Activated naive CD8-positive, alpha-beta T cell treated with anti-CD3 and anti-CD28 coated beads, Interleukin-2, amount 10 ng/mL, durations not matched to agents 7 days and 5 days (primary cell): Measurements from ENCODE around the gene NAALAD2. TPM values are rescaled to one million over a fixed set of nuclear protein-coding genes. Genes with fewer than 3 reads are reported as not detected.
A peak's percentile ranks its signal among the peaks of the same experiment; 100 is the strongest.
"Not testable (repeated sequence)": the region's sequence is repeated elsewhere in the genome, so short reads cannot be mapped to it uniquely, and the experiment has no call there.

ENCODE experiments used
- ATAC-seq: fragments of 150-1000 bp; cut with Tn5 transposase; one replicate; pipeline ENCODE4 v1.10.0; 2021; ENCODE audit warnings: low read depth, moderate library complexity
- POLR2A ChIA-PET: fragments of 350-600 bp; sonication (Branson Sonifier 250); formaldehyde crosslinking; loops from one replicate; lab custom pipeline; 2021; ENCODE audit warnings: antibody characterized with exemption; lab: Charles Lee
- DNase-seq: peaks from one replicate; pipeline ENCODE4 v3.0.0; 2021
- H3K27ac Mint-ChIP-seq: one replicate; pipeline ENCODE4 v1.8.0; 2022; ENCODE audit warnings: mild to moderate bottlenecking, mixed read lengths
- H3K27me3 Mint-ChIP-seq: one replicate; pipeline ENCODE4 v1.8.0; 2022; ENCODE audit warnings: mild to moderate bottlenecking, moderate library complexity, mixed read lengths
- H3K36me3 Mint-ChIP-seq: one replicate; pipeline ENCODE4 v1.8.0; 2021; ENCODE audit warnings: mild to moderate bottlenecking, mixed read lengths
- H3K4me1 Mint-ChIP-seq: one replicate; pipeline ENCODE4 v1.8.0; 2021; ENCODE audit warnings: mixed read lengths
- H3K4me3 Mint-ChIP-seq: one replicate; pipeline ENCODE4 v1.8.0; 2022; ENCODE audit warnings: mild to moderate bottlenecking, moderate library complexity, mixed read lengths
- H3K9me3 Mint-ChIP-seq: one replicate; pipeline ENCODE4 v1.8.0; 2021; ENCODE audit warnings: mixed read lengths
- total RNA-seq, 2 experiments: library from RNA; stranded (reverse); gene quantifications; one replicate each; pipeline ENCODE4 v1.2.3, GENCODE V29; 2021

Gene NAALAD2
- total RNA-seq, 2 experiments from 2014 or later = not detected

DNA sequence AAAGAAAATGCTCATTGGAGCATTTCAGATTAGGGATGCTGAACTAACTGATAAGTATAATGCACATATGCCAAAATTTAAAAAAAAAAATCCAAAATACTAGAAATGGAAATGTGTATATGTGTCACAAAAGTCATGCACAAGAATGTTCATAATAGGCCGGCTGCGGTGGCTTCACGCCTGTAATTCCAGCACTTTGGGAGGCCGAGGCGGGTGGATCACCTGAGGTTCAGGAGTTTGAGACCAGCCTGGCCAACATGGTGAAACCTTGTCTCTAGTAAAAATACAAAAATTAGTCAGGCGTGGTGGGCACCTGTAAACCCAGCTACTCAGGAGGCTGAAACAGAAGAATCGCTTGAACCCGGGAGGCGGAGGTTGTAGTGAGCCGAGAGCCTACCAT lies 73.5 kb downstream of the NAALAD2 start:
- H3K4me3 Mint-ChIP-seq, H3K27me3 Mint-ChIP-seq, DNase-seq, ATAC-seq, POLR2A ChIA-PET, H3K9me3 Mint-ChIP-seq, H3K4me1 Mint-ChIP-seq, H3K27ac Mint-ChIP-seq: not testable (repeated sequence)
- H3K36me3 Mint-ChIP-seq = peaks cover 18% of the 10 kb centered on the region

DNA sequence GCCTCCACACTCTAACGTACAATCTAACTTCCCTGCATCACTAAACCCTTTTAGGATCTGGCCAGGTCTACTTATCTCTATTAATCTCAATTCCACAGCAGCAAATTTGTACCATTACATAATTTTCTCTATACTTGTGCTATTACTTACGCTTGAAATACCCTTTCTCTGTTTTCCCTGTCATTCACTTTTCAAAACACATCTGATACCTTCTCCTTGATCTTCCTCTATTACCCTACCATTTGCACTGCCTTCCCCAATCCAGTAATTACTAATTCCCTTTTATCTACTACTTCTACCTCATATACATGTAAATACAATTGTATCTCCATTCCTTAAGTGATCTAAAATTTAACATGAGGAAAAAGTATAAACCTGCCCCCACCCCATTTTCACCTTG lies 74.4 kb downstream of the NAALAD2 start:
- H3K27ac Mint-ChIP-seq = no peak overlapping the region
- H3K36me3 Mint-ChIP-seq = peaks cover 24% of the 10 kb centered on the region
- no peaks in the 10 kb centered on the region for H3K9me3 Mint-ChIP-seq
- no peak overlapping the region for H3K4me3 Mint-ChIP-seq
- no peaks in the 10 kb centered on the region for H3K27me3 Mint-ChIP-seq
- peaks cover 4% of the 10 kb centered on the region for H3K4me1 Mint-ChIP-seq
- DNase-seq (no peak), ATAC-seq (no peak)
- POLR2A ChIA-PET = no interaction called here

DNA sequence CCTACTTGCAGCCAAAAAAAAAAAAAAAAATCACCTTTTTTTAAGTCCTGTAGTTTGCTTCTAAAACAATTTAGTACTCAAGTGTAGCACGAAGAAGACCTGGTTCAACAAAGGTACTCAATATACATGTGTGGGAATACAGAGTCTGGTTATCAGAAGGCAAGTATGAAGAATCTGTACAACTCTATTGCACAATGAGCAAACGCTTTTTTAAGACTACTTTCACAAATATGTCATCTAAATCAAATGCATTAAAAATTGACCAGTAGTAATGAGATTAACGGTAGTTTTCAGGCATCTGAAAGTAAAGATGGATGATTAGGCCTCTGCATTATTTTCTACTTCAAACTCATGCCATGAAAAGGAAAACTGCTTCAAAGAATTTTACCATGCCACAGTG lies 78.9 kb downstream of the NAALAD2 start:
- Mint-ChIP-seq H3K9me3 (no peaks in the 10 kb centered on the region), H3K4me3 (no peak overlapping the region), H3K27ac (no peak overlapping the region), H3K36me3 (peaks cover 33% of the 10 kb centered on the region), H3K27me3 (no peaks in the 10 kb centered on the region), H3K4me1 (peaks cover 8% of the 10 kb centered on the region)
- POLR2A ChIA-PET = no interaction called here
- DNase-seq = no peak
- ATAC-seq = no peak

DNA sequence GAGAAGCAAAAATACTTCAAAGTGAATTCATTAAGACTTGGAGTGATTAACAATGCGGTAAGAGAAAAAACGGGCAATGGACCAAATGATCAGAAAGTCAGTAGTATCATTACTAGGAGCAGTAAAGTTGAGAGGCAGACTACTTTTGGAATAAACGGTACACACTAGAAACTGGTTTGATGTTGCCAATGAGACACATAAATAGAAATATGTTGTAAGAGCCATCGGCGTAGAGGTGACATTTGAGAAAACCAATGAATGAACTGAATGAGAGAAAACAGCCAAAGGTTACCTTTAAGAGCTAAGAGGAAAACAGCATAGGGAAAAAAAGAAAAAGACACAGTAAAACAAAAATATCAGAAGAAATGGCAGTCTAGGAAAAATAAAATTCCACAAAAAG lies 82.1 kb downstream of the NAALAD2 start:
- DNase-seq (no peak), ATAC-seq (no peak)
- Mint-ChIP-seq H3K4me1 (peaks cover 31% of the 10 kb centered on the region), H3K4me3 (no peak overlapping the region), H3K9me3 (no peaks in the 10 kb centered on the region), H3K36me3 (peaks cover 34% of the 10 kb centered on the region), H3K27me3 (no peaks in the 10 kb centered on the region), H3K27ac (no peak overlapping the region)
- POLR2A ChIA-PET = no interaction called here

DNA sequence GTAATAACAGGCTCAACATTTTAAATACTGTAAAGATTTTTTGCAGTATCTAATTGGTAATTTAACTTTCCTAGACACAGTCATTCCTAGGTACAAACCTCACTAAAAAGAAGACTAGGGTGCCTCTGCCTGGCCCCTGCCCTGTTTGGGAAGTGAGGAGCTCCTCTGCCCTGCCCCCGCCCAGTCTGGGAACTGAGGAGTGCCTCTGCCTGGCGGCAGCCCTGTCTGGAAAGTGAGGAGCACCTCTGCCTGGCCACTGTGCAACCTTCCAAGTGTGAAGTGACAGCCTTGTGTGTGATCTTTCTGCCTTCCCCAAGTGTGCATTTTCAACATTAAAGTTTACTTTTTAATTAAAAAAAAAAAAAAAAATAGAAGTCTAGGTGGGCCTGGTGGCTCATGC lies 84.1 kb downstream of the NAALAD2 start:
- DNase-seq (no peak), ATAC-seq (no peak)
- no peaks in the 10 kb centered on the region for H3K9me3 Mint-ChIP-seq
- H3K36me3 Mint-ChIP-seq = peaks cover 23% of the 10 kb centered on the region
- no peak overlapping the region for H3K4me3 Mint-ChIP-seq
- peaks cover 34% of the 10 kb centered on the region for H3K4me1 Mint-ChIP-seq
- H3K27ac Mint-ChIP-seq = no peak overlapping the region
- H3K27me3 Mint-ChIP-seq = no peaks in the 10 kb centered on the region
- POLR2A ChIA-PET = no interaction called here

DNA sequence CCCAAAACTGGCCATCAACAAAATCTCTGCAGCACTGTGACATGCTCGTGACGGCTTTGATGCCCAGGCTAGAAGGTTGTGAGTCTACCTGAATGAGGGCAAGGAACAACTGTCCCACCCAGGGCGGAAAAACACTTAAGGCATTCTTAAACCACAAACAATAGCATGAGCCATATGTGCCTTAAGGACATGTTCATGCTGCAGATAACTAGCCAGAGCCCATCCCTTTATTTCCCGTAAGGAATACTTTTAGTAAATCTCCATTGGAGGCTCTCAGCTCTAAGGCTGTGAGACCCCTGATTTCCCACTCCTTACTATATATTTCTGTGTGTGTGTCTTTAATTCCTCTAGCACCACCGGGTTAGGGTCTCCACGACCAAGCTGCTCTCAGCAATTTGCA lies 85.0 kb downstream of the NAALAD2 start:
- Mint-ChIP-seq H3K9me3 (no peaks in the 10 kb centered on the region), H3K4me3 (no peak overlapping the region)
- ATAC-seq = no peak

DNA sequence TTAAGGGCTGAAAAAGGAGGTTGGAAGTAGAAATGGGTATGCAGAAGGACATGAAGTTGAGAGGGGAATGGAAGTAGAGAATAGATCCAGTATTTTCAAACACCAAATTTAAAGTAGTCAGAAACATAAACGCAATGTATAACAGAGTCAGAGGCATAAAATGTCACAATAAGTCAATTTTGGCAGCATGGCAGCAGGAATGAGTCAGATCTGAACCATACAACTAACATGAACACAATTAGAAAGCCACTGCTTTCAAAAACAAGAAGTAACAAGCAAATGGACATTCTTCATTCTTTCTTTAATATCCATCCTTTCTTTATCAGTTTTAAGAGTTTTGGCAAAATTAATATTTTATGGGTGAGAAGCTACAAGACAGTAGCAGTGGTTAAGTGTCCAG lies 85.9 kb downstream of the NAALAD2 start:
- POLR2A ChIA-PET = no interaction called here
- Mint-ChIP-seq H3K4me1 (peaks cover 36% of the 10 kb centered on the region), H3K36me3 (peaks cover 22% of the 10 kb centered on the region), H3K4me3 (peak overlapping the region; percentile 99), H3K9me3 (no peaks in the 10 kb centered on the region), H3K27me3 (no peaks in the 10 kb centered on the region), H3K27ac (peak overlapping the region; percentile 7)
- DNase-seq (no peak), ATAC-seq (no peak)

More for the DNA sequence above, 85.0 kb downstream of the NAALAD2 start:
- H3K27ac Mint-ChIP-seq = no peak overlapping the region
- peaks cover 22% of the 10 kb centered on the region for H3K36me3 Mint-ChIP-seq
- H3K4me1 Mint-ChIP-seq = peaks cover 36% of the 10 kb centered on the region
- DNase-seq = no peak
- no peaks in the 10 kb centered on the region for H3K27me3 Mint-ChIP-seq
- POLR2A ChIA-PET = no interaction called here

DNA sequence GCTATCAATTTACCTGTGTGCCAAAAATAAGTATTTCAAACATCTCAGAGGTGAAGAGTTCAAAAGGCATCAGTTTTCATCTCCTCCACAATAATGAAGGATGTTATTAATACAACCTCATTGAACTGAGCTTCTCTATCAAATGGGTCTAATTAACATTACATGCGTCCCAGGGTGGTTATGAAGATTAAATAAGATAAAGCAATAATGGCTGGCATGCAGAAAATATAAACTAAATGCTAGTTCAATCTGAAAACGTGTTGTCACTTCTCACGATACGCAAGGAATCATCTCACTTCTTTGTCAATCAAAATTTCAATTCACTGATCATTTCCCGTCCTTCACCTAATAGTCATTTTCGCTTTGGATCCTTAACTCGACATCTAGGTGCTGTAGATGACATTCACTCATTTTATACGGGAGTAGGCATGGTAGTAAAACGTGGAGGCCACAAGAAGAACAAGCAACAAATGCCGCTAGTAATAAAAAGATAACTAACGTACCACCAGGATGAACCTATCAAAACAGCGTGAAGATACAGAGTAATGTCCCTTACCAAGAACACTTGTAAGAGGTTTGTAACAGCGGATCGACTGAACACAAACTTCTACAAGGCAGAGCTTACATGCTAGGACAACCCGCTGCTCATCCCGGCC lies 87.5 kb downstream of the NAALAD2 start:
- no peak for ATAC-seq
- H3K4me1 Mint-ChIP-seq = peaks cover 33% of the 10 kb centered on the region
- peak overlapping the region; percentile 96 for H3K27ac Mint-ChIP-seq

DNA sequence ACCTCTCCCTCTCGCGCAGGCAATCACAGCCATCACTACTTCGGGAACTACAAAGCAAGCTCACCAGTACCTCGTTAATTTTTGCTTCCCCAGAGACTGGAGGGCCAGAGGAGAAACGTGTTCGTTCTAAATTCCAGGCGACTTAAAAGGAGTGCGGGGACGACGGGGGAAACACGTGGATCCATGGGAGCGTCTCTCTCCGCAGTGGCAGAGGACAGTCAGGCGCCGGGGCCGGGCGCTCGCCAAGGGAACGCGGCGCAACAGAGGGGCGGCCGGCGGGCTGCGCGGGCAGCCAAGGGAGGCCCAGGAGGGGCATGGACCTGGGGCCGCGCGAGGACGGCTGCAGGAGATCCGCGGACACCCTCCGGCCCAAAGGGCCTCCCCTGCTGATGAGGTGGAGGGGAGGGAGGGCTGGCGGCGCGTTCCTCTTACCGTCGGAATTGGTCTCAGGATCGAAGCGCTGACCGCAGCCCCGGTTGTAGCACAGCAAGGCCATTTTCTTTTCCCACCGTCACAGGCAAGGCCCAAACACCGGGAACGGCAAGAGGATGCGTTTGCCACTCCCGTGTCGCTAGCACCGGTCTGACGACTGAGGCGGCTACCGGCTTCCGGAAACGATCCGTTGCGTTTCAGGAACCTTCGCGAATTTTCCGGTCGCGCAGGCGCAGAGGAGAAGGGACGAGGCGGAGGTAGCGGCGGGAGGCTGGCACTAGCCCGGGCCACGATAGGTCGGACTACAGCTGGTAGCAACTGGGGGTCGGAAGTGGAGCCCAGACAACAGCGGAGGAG lies 88.2 kb downstream of the NAALAD2 start, which contains the start of gene CHORDC1:
Gene CHORDC1 (minus strand): TSS at position 591 of the 789 bp plus-strand sequence. CDS start 95 bp downstream, at position 496.
- POLR2A ChIA-PET = no interaction called here
- Mint-ChIP-seq H3K9me3 (no peaks in the 10 kb centered on the region), H3K27ac (peak within 1 kb of the TSS; percentile 96), H3K4me3 (peak within 1 kb of the TSS; percentile 99), H3K4me1 (peaks cover 33% of the 10 kb centered on the region), H3K27me3 (no peaks in the 10 kb centered on the region), H3K36me3 (peaks cover 13% of the 10 kb centered on the region)
- DNase-seq (peak; percentile 93), ATAC-seq (peak; percentile 95)

More for the DNA sequence above, 87.5 kb downstream of the NAALAD2 start:
- peaks cover 16% of the 10 kb centered on the region for H3K36me3 Mint-ChIP-seq
- POLR2A ChIA-PET = no interaction called here
- no peaks in the 10 kb centered on the region for H3K27me3 Mint-ChIP-seq
- H3K4me3 Mint-ChIP-seq = peak overlapping the region; percentile 99
- DNase-seq = no peak
- H3K9me3 Mint-ChIP-seq = no peaks in the 10 kb centered on the region

DNA sequence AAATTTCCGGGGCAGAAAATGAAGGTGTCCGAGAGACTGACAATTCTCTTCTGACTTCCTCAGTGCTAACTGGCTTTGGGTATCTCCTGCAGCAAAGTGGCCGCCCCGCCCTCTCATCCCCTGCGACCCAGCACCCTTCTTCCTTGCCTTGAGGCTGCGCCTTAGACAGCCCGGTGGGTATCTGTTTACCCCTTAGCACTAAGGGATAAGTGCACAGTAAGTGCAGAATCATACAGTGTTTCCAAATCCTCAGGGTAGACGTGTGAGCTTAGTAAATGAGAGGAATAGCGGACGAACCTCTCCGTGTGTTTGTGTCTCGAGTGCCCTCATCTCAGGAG lies 88.8 kb downstream of the NAALAD2 start:
- peak overlapping the region; percentile 99 for H3K4me3 Mint-ChIP-seq
- H3K27me3 Mint-ChIP-seq = no peaks in the 10 kb centered on the region
- peaks cover 10% of the 10 kb centered on the region for H3K36me3 Mint-ChIP-seq
- no peaks in the 10 kb centered on the region for H3K9me3 Mint-ChIP-seq
- H3K4me1 Mint-ChIP-seq = peaks cover 30% of the 10 kb centered on the region
- peak; percentile 69 for ATAC-seq
- POLR2A ChIA-PET = no interaction called here
- DNase-seq = no peak
- H3K27ac Mint-ChIP-seq = peak overlapping the region; percentile 95

DNA sequence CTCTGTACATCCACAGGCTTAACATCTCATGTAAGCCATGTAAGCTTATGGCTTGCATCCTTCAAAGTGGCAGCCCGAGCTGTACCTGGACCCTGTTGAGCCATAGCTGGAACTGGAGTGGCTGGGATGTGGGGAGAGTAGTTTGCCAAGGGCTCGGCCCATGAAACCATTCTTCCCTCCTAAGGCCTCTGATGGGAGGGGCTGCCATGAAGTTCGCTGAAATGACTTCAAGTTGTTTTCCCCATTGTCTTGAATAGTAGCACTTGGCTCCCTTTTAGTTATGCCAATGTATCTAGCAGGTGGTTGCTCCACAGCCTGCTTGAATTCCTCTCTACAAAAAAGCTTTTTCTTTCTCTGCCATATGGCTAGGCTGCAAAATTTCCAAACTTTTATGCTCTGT lies 93.6 kb downstream of the NAALAD2 start:
- H3K27ac Mint-ChIP-seq = no peak overlapping the region
- H3K36me3 Mint-ChIP-seq = peaks cover 5% of the 10 kb centered on the region
- peaks cover 4% of the 10 kb centered on the region for H3K4me1 Mint-ChIP-seq
- ATAC-seq (no peak), DNase-seq (no peak)
- peaks cover 13% of the 10 kb centered on the region for H3K27me3 Mint-ChIP-seq
- POLR2A ChIA-PET = no interaction called here
- H3K4me3 Mint-ChIP-seq = no peak overlapping the region
- H3K9me3 Mint-ChIP-seq = peaks cover 1% of the 10 kb centered on the region

DNA sequence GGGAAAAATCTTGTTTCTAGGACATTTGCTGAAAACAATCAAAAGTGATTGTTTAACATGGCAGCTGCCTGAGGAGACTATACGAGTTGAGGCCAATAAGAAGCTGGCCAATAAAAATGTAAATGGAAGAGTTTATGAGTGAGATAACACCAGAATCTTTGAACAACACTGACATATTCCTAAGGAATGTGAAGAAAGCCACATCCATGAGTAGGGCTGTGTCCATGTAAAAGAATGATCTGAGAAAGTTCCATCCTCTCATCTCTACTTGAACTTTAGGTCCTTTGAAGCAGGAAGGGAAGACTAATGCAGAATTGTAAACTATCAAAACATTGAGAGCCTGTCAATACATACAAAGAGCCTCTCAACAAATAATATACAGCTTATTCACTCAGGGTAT lies 95.3 kb downstream of the NAALAD2 start:
- POLR2A ChIA-PET = no interaction called here
- no peak overlapping the region for H3K27ac Mint-ChIP-seq
- H3K9me3 Mint-ChIP-seq = peaks cover 1% of the 10 kb centered on the region
- H3K4me1 Mint-ChIP-seq = peaks cover 1% of the 10 kb centered on the region
- H3K27me3 Mint-ChIP-seq = peaks cover 16% of the 10 kb centered on the region
- peaks cover 5% of the 10 kb centered on the region for H3K36me3 Mint-ChIP-seq
- no peak for ATAC-seq
- no peak overlapping the region for H3K4me3 Mint-ChIP-seq
- DNase-seq = no peak

DNA sequence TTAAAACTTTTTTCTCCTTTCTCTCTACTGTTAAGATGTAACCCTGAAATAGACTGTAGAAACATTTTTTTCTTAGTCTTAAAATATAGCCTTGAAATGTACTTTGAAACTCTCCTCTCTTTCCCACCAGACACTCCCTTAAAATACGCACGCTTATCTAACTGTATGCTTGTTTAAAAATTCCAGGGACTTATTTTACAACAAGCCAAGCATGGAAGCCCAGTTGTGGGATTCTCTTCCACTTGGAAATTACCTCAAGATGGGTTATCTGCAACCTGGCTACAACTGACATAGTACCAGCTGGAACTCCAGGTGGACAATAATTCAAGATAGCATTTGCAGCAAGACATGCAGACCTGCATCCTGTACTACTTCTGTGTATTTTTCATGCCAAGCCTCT lies 100.5 kb downstream of the NAALAD2 start:
- no peak overlapping the region for H3K27ac Mint-ChIP-seq
- no peaks in the 10 kb centered on the region for H3K36me3 Mint-ChIP-seq
- no peak for DNase-seq
- H3K9me3 Mint-ChIP-seq = peaks cover 1% of the 10 kb centered on the region
- H3K27me3 Mint-ChIP-seq = peaks cover 30% of the 10 kb centered on the region
- POLR2A ChIA-PET = no interaction called here
- ATAC-seq = no peak
- H3K4me1 Mint-ChIP-seq = no peaks in the 10 kb centered on the region
- no peak overlapping the region for H3K4me3 Mint-ChIP-seq

DNA sequence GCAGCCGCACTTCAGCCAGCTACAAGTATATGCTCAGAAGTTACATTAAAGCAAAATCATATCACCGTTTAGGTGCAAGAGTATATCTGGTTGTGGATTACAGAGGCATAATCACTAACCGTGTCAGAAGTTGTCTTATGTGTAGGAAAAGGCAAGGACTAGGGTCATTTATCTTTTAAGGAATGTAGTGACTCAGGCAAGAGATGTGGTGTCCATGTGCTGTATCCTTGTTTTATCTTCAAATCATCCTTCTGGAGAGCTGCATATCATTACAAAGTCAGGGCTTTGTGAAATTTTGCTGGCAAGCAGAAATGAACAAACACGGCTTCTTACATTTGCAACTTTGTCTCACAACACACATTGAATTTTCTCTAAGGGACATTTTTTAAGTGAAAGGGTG lies 101.1 kb downstream of the NAALAD2 start:
- POLR2A ChIA-PET = no interaction called here
- Mint-ChIP-seq H3K4me3 (no peak overlapping the region), H3K4me1 (no peaks in the 10 kb centered on the region), H3K27me3 (peaks cover 30% of the 10 kb centered on the region), H3K9me3 (no peaks in the 10 kb centered on the region), H3K27ac (no peak overlapping the region), H3K36me3 (no peaks in the 10 kb centered on the region)
- no peak for ATAC-seq
- no peak for DNase-seq
